SK-N-SH treated with all-trans-retinoic acid at 6 μM for 48 hours (cell line): ENCODE results near the gene BCAS4.

Experiments
- ATAC-seq: fragments of 200-7000 bp; cut with Tn5 transposase; 3 replicates; pipeline ENCODE4 v1.9.1; 2020; ENCODE audit warnings: mild to moderate bottlenecking, moderate library complexity
- ARNTL ChIP-seq: fragments of 450-650 bp; formaldehyde crosslinking; IDR thresholded peaks from 2 replicates; pipeline ENCODE4 v1.5.0; 2020; ENCODE audit warnings: low read depth, mild to moderate bottlenecking, moderate library complexity, borderline replicate concordance
- CSDC2 ChIP-seq: fragments of 250-450 bp; sonication (Bioruptor Pico); IDR thresholded peaks from 2 replicates; pipeline ENCODE4 v1.5.0; 2020; ENCODE audit warnings: mild to moderate bottlenecking, moderate library complexity
- CSRNP3 ChIP-seq: fragments of 250-450 bp; sonication (Bioruptor Pico); IDR thresholded peaks from 2 replicates; pipeline ENCODE4 v1.5.1; 2021; ENCODE audit warnings: mild to moderate bottlenecking, moderate library complexity
- ESRRG ChIP-seq: fragments of 250-450 bp; sonication (Bioruptor Pico); IDR thresholded peaks from 2 replicates; pipeline ENCODE4 v1.6.1; 2021; ENCODE audit warnings: mild to moderate bottlenecking
- GLIS3 ChIP-seq: fragments of 250-450 bp; sonication (Bioruptor Pico); IDR thresholded peaks from 2 replicates; pipeline ENCODE4 v1.5.0; 2020; ENCODE audit warnings: mild to moderate bottlenecking, moderate library complexity
- ISL1 ChIP-seq: fragments of 250-450 bp; sonication (Bioruptor Pico); IDR thresholded peaks from 2 replicates; pipeline ENCODE4 v2.1.2; 2022; ENCODE audit warnings: mild to moderate bottlenecking, moderate library complexity
- PATZ1 ChIP-seq: fragments of 250-450 bp; sonication (Bioruptor Pico); IDR thresholded peaks from 2 replicates; pipeline ENCODE4 v1.8.0; 2020; ENCODE audit warnings: mild to moderate bottlenecking, moderate library complexity, borderline replicate concordance
- POU6F1 ChIP-seq: fragments of 250-450 bp; sonication (Bioruptor Pico); IDR thresholded peaks from 2 replicates; pipeline ENCODE4 v1.8.0; 2021; ENCODE audit warnings: low read depth, mild to moderate bottlenecking, moderate library complexity, borderline replicate concordance
- PPARA ChIP-seq: fragments of 250-450 bp; sonication (Bioruptor Pico); IDR thresholded peaks from 2 replicates; pipeline ENCODE4 v1.5.0; 2020; ENCODE audit warnings: mild to moderate bottlenecking, borderline replicate concordance
- RARB ChIP-seq: fragments of 250-450 bp; sonication (Bioruptor Pico); IDR thresholded peaks from 2 replicates; pipeline ENCODE4 v1.8.0; 2021; ENCODE audit warnings: mild to moderate bottlenecking, moderate library complexity
- SNAI2 ChIP-seq: fragments of 250-450 bp; sonication (Bioruptor Pico); IDR thresholded peaks from 2 replicates; pipeline ENCODE4 v1.5.0; 2020; ENCODE audit warnings: mild to moderate bottlenecking, moderate library complexity
- TCF4 ChIP-seq: fragments of 250-450 bp; sonication (Bioruptor Pico); IDR thresholded peaks from 2 replicates; pipeline ENCODE4 v1.8.0; 2021; ENCODE audit warnings: mild to moderate bottlenecking, moderate library complexity, borderline replicate concordance
- TOX ChIP-seq: fragments of 250-450 bp; sonication (Bioruptor Pico); IDR thresholded peaks from 2 replicates; pipeline ENCODE4 v1.8.0; 2021; ENCODE audit warnings: mild to moderate bottlenecking, moderate library complexity, borderline replicate concordance
- TSHZ2 ChIP-seq: fragments of 250-450 bp; sonication (Bioruptor Pico); IDR thresholded peaks from 2 replicates; pipeline ENCODE4 v1.5.0; 2020; ENCODE audit warnings: mild to moderate bottlenecking, moderate library complexity
- ZC3H10 ChIP-seq: fragments of 250-450 bp; sonication (Bioruptor Pico); IDR thresholded peaks from 2 replicates; pipeline ENCODE4 v1.5.1; 2021; ENCODE audit warnings: mild to moderate bottlenecking, moderate library complexity
- ZFP3 ChIP-seq: fragments of 250-450 bp; sonication (Bioruptor Pico); IDR thresholded peaks from 2 replicates; pipeline ENCODE4 v1.5.0; 2020; ENCODE audit warnings: mild to moderate bottlenecking, moderate library complexity
- ZFP30 ChIP-seq: fragments of 450-650 bp; formaldehyde crosslinking; IDR thresholded peaks from 2 replicates; pipeline ENCODE4 v1.5.0; 2022; ENCODE audit warnings: mild to moderate bottlenecking, moderate library complexity
- ZNF70 ChIP-seq: fragments of 450-650 bp; formaldehyde crosslinking; IDR thresholded peaks from 2 replicates; pipeline ENCODE4 v1.5.0; 2020; ENCODE audit warnings: mild to moderate bottlenecking, moderate library complexity
- ZNF8 ChIP-seq: fragments of 450-650 bp; formaldehyde crosslinking; IDR thresholded peaks from 2 replicates; pipeline ENCODE4 v1.5.0; 2020; ENCODE audit warnings: mild to moderate bottlenecking, moderate library complexity

BCAS4 gene

GRCh38 chr20:50857348-50857747 lies 62.5 kb downstream of the BCAS4 start:
- ATAC-seq = no peak
- TF ChIP-seq ZNF70 = no peak
- TF ChIP-seq PPARA (CRISPR knock-in tag) = no peak
- TF ChIP-seq TSHZ2 (CRISPR knock-in tag) = no peak
- TF ChIP-seq RARB = no peak
- no peak for TF ChIP-seq GLIS3 (CRISPR knock-in tag)
- no peak for TF ChIP-seq SNAI2 (CRISPR knock-in tag)
- no peak for TF ChIP-seq TOX
- TF ChIP-seq PATZ1 (CRISPR knock-in tag) = no peak
- TF ChIP-seq TCF4 (CRISPR knock-in tag) = no peak
- no peak for TF ChIP-seq ZFP30 (CRISPR knock-in tag)
- no peak for TF ChIP-seq ZFP3 (CRISPR knock-in tag)
- no peak for TF ChIP-seq ZNF8 (CRISPR knock-in tag)
- no peak for TF ChIP-seq CSRNP3 (CRISPR knock-in tag)
- TF ChIP-seq, all 23 proteins: peak for 0

- ATAC-seq = no peak
- TF ChIP-seq ISL1 (CRISPR knock-in tag) = no peak
- TF ChIP-seq CSRNP3 (CRISPR knock-in tag) = no peak
- TF ChIP-seq ESRRG (CRISPR knock-in tag) = no peak
- TF ChIP-seq ZNF70 = no peak
- no peak for TF ChIP-seq SNAI2 (CRISPR knock-in tag)
- TF ChIP-seq ZFP30 (CRISPR knock-in tag) = no peak
- no peak for TF ChIP-seq TCF4 (CRISPR knock-in tag)
- no peak for TF ChIP-seq RARB
- no peak for TF ChIP-seq PATZ1 (CRISPR knock-in tag)
- no peak for TF ChIP-seq CSDC2
- no peak for TF ChIP-seq ZC3H10
- TF ChIP-seq ARNTL (CRISPR knock-in tag) = no peak
- no peak for TF ChIP-seq ZFP3 (CRISPR knock-in tag)
- no peak for TF ChIP-seq TSHZ2 (CRISPR knock-in tag)
- no peak for TF ChIP-seq POU6F1 (CRISPR knock-in tag)
- no peak for TF ChIP-seq PPARA (CRISPR knock-in tag)
Observed at GRCh38 chr20:50858525-50858924, 63.7 kb downstream of the BCAS4 start.
